ENCODE results near the gene TOP1.

TOP1 gene

DNA sequence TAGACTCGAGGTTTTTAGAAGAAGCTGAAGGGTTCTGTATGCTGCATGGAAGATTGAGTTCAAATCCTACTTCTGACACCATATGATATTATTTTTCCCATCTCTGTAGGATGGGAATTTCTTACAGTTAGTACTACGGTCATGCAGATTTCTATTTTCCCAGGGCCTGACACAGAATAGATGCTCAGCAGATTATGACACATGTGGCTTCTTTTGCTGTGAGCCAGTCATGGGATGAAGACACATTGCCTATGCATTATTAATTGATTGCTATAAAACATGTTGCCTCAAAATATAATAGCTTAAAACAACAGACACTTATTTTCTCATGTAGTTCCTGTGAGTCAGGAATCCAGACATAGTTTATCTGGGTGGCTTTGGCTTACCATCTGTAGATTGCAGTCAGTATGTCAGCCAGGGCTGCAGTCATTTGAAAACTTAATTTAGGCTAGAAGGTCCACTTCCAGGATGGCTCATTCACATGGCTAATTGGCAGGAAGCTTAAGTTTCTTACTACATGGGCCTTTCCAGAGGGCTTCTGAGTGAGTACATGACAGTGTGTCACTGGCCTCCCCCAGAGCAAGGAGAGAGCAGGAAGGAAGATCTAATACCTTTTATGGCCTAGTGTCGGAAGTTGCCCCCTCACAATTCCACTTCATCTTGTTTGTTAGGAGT, 29.5 kb downstream of the TOP1 start:
- Histone ChIP-seq H3K4me1 (ENCODE audit: control insufficient read depth, insufficient read depth, low read length) (peaks cover 7% of the 10 kb centered on the region), H3K27ac (ENCODE audit: low read depth, low read length) (no peak overlapping the region), H3K27me3 (ENCODE audit: control insufficient read depth, insufficient read depth, low read length) (no peaks in the 10 kb centered on the region), H3K36me3 (ENCODE audit: control insufficient read depth, insufficient read depth, low read length) (peaks cover 3% of the 10 kb centered on the region), H3K9ac (ENCODE audit: low read length) (no peak overlapping the region), H3K4me3 (ENCODE audit: low read length) (no peak overlapping the region)

DNA sequence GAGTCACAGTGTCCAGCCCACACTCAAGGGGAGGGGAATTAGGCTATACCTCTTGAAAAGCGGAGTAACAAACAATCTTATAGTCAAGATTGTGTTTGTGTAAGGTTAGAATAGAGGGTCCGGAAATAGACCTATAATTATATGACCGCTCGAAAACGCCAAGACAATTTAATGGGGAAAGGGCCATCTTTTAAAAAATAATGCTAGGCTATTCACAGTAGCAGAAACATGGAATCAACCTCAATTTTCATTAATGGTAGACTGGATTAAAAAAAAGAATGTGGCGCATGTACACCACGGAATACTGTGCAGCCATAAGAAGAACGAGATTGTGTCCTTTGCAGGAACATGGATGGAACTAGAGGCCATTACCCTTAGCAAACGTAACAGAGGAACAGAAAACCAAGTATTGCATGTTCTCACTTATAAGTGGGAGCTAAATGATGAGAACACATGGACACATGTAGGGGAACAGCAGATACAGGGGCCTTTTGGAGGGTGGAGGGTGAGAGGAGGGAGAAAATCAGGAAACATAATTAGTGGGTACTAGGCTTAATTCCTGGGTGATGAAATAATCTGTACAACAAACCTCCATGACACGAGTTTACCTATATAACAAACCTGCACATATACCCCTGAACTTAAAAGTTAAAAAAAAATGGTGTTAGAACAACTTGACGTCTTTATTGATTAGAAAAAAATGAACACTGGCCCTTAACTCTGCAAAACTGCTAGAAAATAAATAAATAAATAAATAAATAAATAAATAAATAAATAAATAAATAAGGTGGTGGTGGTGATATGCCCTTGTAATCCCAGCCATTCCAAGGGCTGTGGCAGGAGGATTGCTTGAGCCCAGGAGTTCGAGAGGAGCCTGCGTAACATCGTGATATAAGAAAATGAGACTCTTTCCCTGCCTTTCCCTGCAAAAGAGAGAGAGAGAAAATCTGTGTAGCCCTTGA, 30.3 kb downstream of the TOP1 start:
- H3K4me1 ChIP-seq (ENCODE audit: control insufficient read depth, insufficient read depth, low read length): peaks cover 4% of the 10 kb centered on the region

DNA sequence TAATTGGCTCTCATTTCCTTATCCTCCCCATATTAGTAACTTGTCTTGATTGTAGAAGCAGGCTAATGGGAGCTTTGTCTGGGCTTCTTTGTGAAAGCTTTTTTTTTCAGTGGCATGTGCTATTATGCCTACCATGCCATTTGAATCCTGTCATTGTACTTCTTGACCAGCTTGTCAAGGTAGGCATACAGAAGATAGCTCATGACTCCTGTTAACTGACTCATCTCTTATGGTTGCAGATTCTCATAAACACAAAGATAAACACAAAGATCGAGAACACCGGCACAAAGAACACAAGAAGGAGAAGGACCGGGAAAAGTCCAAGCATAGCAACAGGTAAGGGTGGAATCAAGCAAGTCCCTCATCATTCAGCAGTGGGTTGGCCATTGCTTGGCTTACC, 32.5 kb downstream of the TOP1 start:
- Histone ChIP-seq H3K27me3 (ENCODE audit: control insufficient read depth, insufficient read depth, low read length) (no peaks in the 10 kb centered on the region), H3K9ac (ENCODE audit: low read length) (no peak overlapping the region), H3K4me3 (ENCODE audit: low read length) (no peak overlapping the region), H3K4me1 (ENCODE audit: control insufficient read depth, insufficient read depth, low read length) (peaks cover 4% of the 10 kb centered on the region), H3K27ac (ENCODE audit: low read depth, low read length) (no peak overlapping the region), H3K36me3 (ENCODE audit: control insufficient read depth, insufficient read depth, low read length) (peaks cover 3% of the 10 kb centered on the region)

More for the DNA sequence above, 30.3 kb downstream of the TOP1 start:
- Histone ChIP-seq H3K9ac (ENCODE audit: low read length) (no peak overlapping the region), H3K27me3 (ENCODE audit: control insufficient read depth, insufficient read depth, low read length) (no peaks in the 10 kb centered on the region), H3K27ac (ENCODE audit: low read depth, low read length) (no peak overlapping the region), H3K36me3 (ENCODE audit: control insufficient read depth, insufficient read depth, low read length) (peaks cover 3% of the 10 kb centered on the region), H3K4me3 (ENCODE audit: low read length) (no peak overlapping the region)

DNA sequence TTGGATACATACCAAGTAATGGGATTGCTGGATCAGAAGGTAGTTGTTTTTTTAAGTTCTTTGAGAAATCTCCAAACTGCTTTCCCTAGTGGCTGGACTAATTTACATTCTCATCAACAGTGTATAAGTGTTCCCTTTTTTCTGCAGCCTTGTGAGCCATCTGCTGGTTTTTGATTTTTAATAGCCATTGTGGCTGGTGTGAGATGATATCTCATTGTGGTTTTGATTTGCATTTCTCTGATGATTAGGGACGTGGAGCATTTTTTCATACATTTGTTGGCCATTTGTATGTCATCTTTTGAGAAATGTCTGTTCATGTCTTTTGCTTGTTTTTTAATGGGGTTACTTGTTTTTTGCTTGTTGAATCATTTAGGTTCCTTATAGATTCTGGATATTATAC, 34.8 kb downstream of the TOP1 start:
- H3K4me1 ChIP-seq (ENCODE audit: control insufficient read depth, insufficient read depth, low read length): peaks cover 1% of the 10 kb centered on the region
- H3K4me3 ChIP-seq (ENCODE audit: low read length): no peak overlapping the region
- peaks cover 9% of the 10 kb centered on the region for H3K36me3 ChIP-seq (ENCODE audit: control insufficient read depth, insufficient read depth, low read length)
- H3K27ac ChIP-seq (ENCODE audit: low read depth, low read length): no peak overlapping the region
- no peak overlapping the region for H3K9ac ChIP-seq (ENCODE audit: low read length)
- H3K27me3 ChIP-seq (ENCODE audit: control insufficient read depth, insufficient read depth, low read length): no peaks in the 10 kb centered on the region

DNA sequence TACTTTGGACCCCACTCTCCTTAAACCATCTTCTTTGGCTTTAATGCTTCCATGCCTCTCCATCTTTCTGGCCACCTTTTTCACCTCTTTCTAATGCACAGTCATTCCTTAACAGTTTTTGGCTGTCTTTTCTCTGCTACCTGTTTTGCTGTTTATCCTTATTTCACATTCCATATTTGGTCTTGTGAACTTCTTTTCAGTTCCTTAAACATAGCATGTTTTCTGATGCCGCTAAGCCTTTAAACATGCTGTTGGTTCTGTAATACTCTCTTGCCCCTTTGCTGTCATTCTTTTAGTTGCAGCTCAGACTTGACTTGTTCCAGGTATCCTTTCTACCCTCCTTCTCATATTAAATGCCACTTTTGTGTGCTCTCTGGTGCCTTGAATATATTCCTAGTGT, 35.8 kb downstream of the TOP1 start:
- H3K36me3 ChIP-seq (ENCODE audit: control insufficient read depth, insufficient read depth, low read length): peaks cover 9% of the 10 kb centered on the region
- no peak overlapping the region for H3K9ac ChIP-seq (ENCODE audit: low read length)
- no peaks in the 10 kb centered on the region for H3K4me1 ChIP-seq (ENCODE audit: control insufficient read depth, insufficient read depth, low read length)
- no peak overlapping the region for H3K27ac ChIP-seq (ENCODE audit: low read depth, low read length)
- H3K4me3 ChIP-seq (ENCODE audit: low read length): no peak overlapping the region
- H3K27me3 ChIP-seq (ENCODE audit: control insufficient read depth, insufficient read depth, low read length): no peaks in the 10 kb centered on the region

DNA sequence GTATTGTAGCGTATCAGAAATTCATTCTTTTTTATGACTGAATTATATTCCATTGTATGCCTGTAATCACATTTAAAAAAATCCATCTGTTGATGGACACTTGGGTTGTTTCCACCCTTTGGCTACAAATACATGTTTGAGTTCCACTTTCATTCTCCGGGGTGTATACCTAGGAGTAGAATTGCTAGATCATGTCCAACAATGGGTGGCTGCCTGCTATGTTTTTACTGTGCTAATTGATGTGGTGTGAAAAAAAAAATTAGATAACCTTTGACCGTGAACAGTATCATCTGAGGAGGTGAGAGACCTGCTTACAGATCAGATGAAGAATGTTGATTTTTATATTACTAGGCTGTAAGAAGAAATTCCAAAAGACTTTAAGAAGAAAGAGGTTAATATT, 37.1 kb downstream of the TOP1 start:
- no peak overlapping the region for H3K27ac ChIP-seq (ENCODE audit: low read depth, low read length)
- no peaks in the 10 kb centered on the region for H3K27me3 ChIP-seq (ENCODE audit: control insufficient read depth, insufficient read depth, low read length)
- no peak overlapping the region for H3K4me3 ChIP-seq (ENCODE audit: low read length)
- H3K36me3 ChIP-seq (ENCODE audit: control insufficient read depth, insufficient read depth, low read length): peaks cover 9% of the 10 kb centered on the region
- no peaks in the 10 kb centered on the region for H3K4me1 ChIP-seq (ENCODE audit: control insufficient read depth, insufficient read depth, low read length)
- no peak overlapping the region for H3K9ac ChIP-seq (ENCODE audit: low read length)

DNA sequence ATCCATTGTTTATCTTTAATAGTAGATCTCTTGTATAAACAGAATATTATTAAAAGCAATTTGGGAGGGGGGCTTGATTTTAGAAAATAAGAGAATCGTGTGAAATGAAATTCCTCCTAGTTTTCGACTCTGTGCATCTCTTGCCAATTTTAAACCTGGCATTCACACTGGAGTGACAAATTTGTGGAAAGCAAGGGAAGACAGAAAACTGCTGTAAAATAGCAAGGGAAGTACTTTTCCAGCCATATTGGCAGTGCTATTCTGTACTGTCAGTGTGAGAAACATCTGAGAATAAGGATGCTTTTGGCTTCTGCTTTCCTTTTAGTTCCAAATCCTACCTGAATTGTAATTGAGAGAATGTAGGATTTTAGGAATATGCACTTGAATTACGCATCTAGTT, 40.2 kb downstream of the TOP1 start:
- no peak overlapping the region for H3K9ac ChIP-seq (ENCODE audit: low read length)
- H3K4me3 ChIP-seq (ENCODE audit: low read length): no peak overlapping the region
- H3K27me3 ChIP-seq (ENCODE audit: control insufficient read depth, insufficient read depth, low read length): no peaks in the 10 kb centered on the region
- peaks cover 9% of the 10 kb centered on the region for H3K4me1 ChIP-seq (ENCODE audit: control insufficient read depth, insufficient read depth, low read length)
- H3K27ac ChIP-seq (ENCODE audit: low read depth, low read length): no peak overlapping the region
- H3K36me3 ChIP-seq (ENCODE audit: control insufficient read depth, insufficient read depth, low read length): peaks cover 6% of the 10 kb centered on the region

DNA sequence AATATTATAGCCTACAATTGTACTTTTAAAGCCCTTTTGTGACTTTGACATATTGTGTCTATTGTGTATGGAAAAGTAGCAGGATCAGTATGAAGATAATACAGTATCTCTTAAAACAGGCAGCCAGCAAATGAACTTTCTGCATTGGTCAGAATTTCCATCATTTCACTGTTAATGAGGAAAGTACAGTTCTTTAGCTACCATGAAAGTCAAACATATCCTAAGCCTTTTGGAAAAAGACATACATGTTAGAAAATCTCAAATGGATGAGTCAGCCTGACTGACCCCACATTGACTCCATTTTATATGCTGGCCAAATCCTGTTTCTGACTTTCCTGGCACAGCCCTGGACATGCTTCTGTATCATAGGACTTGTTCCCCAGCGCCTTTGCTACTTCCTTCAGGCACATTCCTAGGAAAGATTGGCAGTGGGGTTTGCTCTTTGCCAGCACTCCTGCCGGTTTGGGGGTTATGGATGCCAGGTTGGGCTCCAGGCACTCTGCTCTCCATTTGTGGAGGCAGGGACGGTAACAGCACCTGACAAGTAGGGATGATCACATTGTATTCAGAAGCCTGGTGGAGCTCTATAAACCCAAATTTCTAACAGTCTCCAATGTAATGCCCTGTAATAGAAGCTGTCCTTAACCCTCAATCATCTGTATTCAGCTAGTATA, 43.7 kb downstream of the TOP1 start:
- peaks cover 6% of the 10 kb centered on the region for H3K36me3 ChIP-seq (ENCODE audit: control insufficient read depth, insufficient read depth, low read length)
- peaks cover 12% of the 10 kb centered on the region for H3K4me1 ChIP-seq (ENCODE audit: control insufficient read depth, insufficient read depth, low read length)
- H3K27ac ChIP-seq (ENCODE audit: low read depth, low read length): no peak overlapping the region
- H3K4me3 ChIP-seq (ENCODE audit: low read length): no peak overlapping the region
- no peak overlapping the region for H3K9ac ChIP-seq (ENCODE audit: low read length)
- H3K27me3 ChIP-seq (ENCODE audit: control insufficient read depth, insufficient read depth, low read length): no peaks in the 10 kb centered on the region

DNA sequence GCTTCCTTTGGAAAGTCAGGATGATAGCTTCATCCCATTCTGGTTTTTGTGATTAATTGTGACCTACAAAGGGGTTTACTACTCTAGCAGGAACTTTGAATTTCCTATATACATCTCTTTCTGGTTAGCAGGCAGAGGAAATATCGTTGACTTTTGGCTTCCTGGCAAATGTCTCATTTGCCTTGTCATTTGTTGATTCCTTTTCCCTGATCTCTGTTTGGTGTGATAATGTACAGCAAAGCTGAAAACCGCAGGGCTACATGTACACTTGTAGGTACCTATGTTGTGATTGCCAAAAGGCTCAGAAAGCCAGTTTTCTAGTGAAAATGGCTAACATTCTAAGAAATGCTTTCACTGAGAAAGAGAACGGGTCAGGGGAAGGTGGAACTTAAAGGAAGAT, 44.3 kb downstream of the TOP1 start:
- H3K9ac ChIP-seq (ENCODE audit: low read length): no peak overlapping the region
- H3K4me1 ChIP-seq (ENCODE audit: control insufficient read depth, insufficient read depth, low read length): peaks cover 12% of the 10 kb centered on the region
- H3K36me3 ChIP-seq (ENCODE audit: control insufficient read depth, insufficient read depth, low read length): peaks cover 2% of the 10 kb centered on the region
- H3K27me3 ChIP-seq (ENCODE audit: control insufficient read depth, insufficient read depth, low read length): no peaks in the 10 kb centered on the region
- no peak overlapping the region for H3K4me3 ChIP-seq (ENCODE audit: low read length)
- no peak overlapping the region for H3K27ac ChIP-seq (ENCODE audit: low read depth, low read length)

DNA sequence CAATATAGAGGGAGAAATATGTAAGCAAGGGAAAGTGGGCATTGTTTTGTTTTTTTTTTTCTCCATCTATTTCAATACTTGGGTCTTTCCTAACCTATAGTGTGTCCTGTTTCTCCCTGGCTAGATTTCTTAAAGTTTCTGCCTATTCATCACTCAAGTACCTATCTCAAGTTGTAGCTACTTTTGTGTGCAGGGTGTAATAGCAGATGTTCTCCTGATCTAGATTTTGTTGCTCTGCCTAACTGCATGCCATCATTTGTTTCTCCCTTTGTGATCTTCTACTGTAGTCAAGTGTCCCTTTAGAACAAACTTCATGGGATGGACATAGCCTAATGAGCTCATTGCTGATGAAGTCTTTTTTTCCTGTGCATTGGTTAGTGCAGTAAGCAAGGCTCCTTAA, 45.8 kb downstream of the TOP1 start:
- Histone ChIP-seq H3K9ac (ENCODE audit: low read length) (no peak overlapping the region), H3K27ac (ENCODE audit: low read depth, low read length) (no peak overlapping the region), H3K36me3 (ENCODE audit: control insufficient read depth, insufficient read depth, low read length) (no peaks in the 10 kb centered on the region), H3K27me3 (ENCODE audit: control insufficient read depth, insufficient read depth, low read length) (no peaks in the 10 kb centered on the region), H3K4me3 (ENCODE audit: low read length) (no peak overlapping the region), H3K4me1 (ENCODE audit: control insufficient read depth, insufficient read depth, low read length) (peaks cover 12% of the 10 kb centered on the region)

DNA sequence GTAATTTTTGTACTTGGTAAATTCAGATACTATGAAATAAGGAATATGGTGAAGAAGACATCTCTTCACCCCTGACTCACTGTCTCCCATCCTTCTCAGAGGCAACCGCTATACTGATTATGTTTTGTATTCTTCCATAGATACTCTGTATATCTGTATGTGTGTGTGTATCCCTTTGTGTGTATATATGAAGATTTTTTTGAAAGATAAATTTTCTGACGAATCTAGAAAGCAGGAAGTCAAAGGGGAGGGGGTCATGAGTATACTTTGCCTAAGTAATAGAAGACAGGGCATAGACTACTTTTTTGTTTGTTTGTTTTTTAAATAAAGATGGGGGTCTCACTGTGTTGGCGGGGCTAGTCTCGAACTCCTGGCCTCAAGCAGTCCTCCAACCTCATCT, 48.2 kb downstream of the TOP1 start:
- no peaks in the 10 kb centered on the region for H3K27me3 ChIP-seq (ENCODE audit: control insufficient read depth, insufficient read depth, low read length)
- H3K9ac ChIP-seq (ENCODE audit: low read length): no peak overlapping the region
- peaks cover 3% of the 10 kb centered on the region for H3K36me3 ChIP-seq (ENCODE audit: control insufficient read depth, insufficient read depth, low read length)
- H3K4me1 ChIP-seq (ENCODE audit: control insufficient read depth, insufficient read depth, low read length): peaks cover 12% of the 10 kb centered on the region
- H3K27ac ChIP-seq (ENCODE audit: low read depth, low read length): no peak overlapping the region
- H3K4me3 ChIP-seq (ENCODE audit: low read length): no peak overlapping the region

DNA sequence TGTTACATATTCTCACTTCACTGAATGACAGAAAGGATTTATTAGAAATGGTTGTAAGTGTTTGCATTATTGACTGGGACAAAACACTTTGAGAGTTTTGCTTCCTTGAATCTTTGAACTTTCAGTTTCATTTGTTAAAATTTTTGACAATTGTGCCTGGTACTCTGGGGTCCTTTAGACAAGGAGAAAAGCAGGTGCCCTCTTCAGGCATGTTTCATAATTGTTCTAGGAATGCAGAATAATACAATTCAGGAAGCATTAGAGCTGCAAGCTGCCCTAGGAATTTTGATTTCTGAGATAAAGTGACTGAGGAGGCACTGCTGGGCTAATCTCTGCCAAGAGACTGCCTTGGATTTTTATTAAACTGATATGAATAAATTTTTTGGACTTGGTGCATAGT, 49.7 kb downstream of the TOP1 start:
- peaks cover 14% of the 10 kb centered on the region for H3K36me3 ChIP-seq (ENCODE audit: control insufficient read depth, insufficient read depth, low read length)
- H3K4me3 ChIP-seq (ENCODE audit: low read length): no peak overlapping the region
- no peaks in the 10 kb centered on the region for H3K27me3 ChIP-seq (ENCODE audit: control insufficient read depth, insufficient read depth, low read length)
- H3K27ac ChIP-seq (ENCODE audit: low read depth, low read length): no peak overlapping the region
- H3K4me1 ChIP-seq (ENCODE audit: control insufficient read depth, insufficient read depth, low read length): peaks cover 2% of the 10 kb centered on the region
- H3K9ac ChIP-seq (ENCODE audit: low read length): no peak overlapping the region
